Left lung (tissue), 10 donors: ENCODE results near the gene PMP22. TPM values are rescaled to one million over a fixed set of nuclear protein-coding genes. Genes with fewer than 3 reads are reported as not detected.

ENCODE experiments used
- ATAC-seq: fragments of 200-7000 bp; cut with Tn5 transposase; one replicate; pipeline ENCODE4 v1.9.1; 2020; ENCODE audit warnings: moderate library complexity
- DNase-seq, 4 donors: peaks; one replicate each; pipeline ENCODE4 v3.0.0-alpha.2; 2013 to 2020
- H3K27ac ChIP-seq, 2 donors: fragments of 200-600 bp; sonication (generic) in 1 of 2; one replicate each; pipeline versions ENCODE4 v1.5.0 to v1.8.0; 2020 to 2021
- H3K27me3 ChIP-seq, 2 donors: fragments of 200-600 bp; sonication (generic) in 1 of 2; one replicate each; pipeline versions ENCODE4 v1.5.0 to v1.8.0; 2020 to 2021
- H3K36me3 ChIP-seq, 2 donors: fragments of 200-600 bp; sonication (generic) in 1 of 2; one replicate each; pipeline versions ENCODE4 v1.5.0 to v1.8.0; 2020 to 2021
- H3K4me1 ChIP-seq, 2 donors: fragments of 200-600 bp; one replicate each; pipeline ENCODE4 v1.8.0; 2021
- H3K4me3 ChIP-seq, 2 donors: fragments of 200-600 bp; sonication (generic) in 1 of 2; one replicate each; pipeline versions ENCODE4 v1.5.0 to v1.8.0; 2020 to 2021; ENCODE audit warnings: mild to moderate bottlenecking in 1 of 2
- H3K9me3 ChIP-seq, 2 donors: fragments of 200-600 bp; sonication (generic) in 1 of 2; one replicate each; pipeline versions ENCODE4 v1.5.0 to v1.8.0; 2020 to 2021
- CTCF ChIP-seq, 2 donors: fragments of 200-600 bp; sonication (generic) in 1 of 2; IDR thresholded peaks; one replicate each; pipeline versions ENCODE4 v1.5.0 to v1.8.0; 2021; ENCODE audit warnings: antibody characterized with exemption in 2 of 2
- intact Hi-C, 2 donors: fragments of 100-400 bp; cut with DNase I; formaldehyde crosslinking; loops; one replicate each; pipeline versions ENCODE4 v1.11.2 to v1.14.2; 2022
- polyA plus RNA-seq, 6 donors: library from polyadenylated mRNA; unstranded; fragments of 120-200 nt; gene quantifications; one replicate each; pipeline ENCODE4 v1.2.1, GENCODE V29; 2013; ENCODE audit not compliant: insufficient read length in 6 of 6
- total RNA-seq, 2 donors: library from RNA; stranded (reverse); fragmentation: NEBNext Ultra II Directional; extraction: Animal tissue kit (Norgen Biotek cat#: 25700); gene quantifications; one replicate each; pipeline ENCODE4 v1.2.1, GENCODE V29; 2021
- donor health status: DM: no; HTN: yes; CAD: no.
- donor health status: DM: no; HTN: no; CAD: no.

The PMP22 gene
- total and polyA plus RNA-seq, 8 donors: 109 to 165 (median 135) TPM

DNA sequence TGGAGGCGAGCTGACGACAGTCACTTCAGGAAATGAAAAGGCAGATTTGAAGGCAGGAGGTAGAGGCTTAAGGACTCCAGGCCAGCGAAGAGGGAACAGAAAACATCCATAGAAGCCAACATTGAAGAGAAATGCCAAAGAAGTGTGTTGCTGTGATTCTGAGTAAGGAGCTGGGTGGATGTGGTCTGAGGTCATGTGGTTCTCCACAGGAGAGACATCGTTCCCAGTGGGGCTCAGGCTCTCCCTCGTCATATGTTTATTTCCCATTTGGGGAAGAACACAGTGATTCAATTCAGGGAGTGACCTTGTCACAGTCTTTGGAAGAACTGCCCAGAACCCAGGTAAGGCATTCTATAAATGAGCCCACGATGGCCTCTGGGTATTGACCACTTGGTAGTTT lies 6.6 kb upstream of the PMP22 start:
- Histone ChIP-seq H3K4me1 (peaks cover 5% of the 10 kb centered on the region in 2 donors), H3K36me3 (no peaks in the 10 kb centered on the region), H3K27ac (no peak overlapping the region), H3K27me3 (no peaks in the 10 kb centered on the region), H3K4me3 (no peak overlapping the region), H3K9me3 (no peaks in the 10 kb centered on the region)
- ATAC-seq: no peak
- DNase-seq: no peak
- intact Hi-C loops: no loop called here
- no peak for TF ChIP-seq CTCF (IDR thresholded peaks at IDR 0.05)

- TF ChIP-seq CTCF (IDR thresholded peaks at IDR 0.05): no peak
- intact Hi-C loops: no loop called here
- no peak for ATAC-seq
Observed at GRCh38 chr17:15270628-15271381, 5.7 kb upstream of the PMP22 start.

DNA sequence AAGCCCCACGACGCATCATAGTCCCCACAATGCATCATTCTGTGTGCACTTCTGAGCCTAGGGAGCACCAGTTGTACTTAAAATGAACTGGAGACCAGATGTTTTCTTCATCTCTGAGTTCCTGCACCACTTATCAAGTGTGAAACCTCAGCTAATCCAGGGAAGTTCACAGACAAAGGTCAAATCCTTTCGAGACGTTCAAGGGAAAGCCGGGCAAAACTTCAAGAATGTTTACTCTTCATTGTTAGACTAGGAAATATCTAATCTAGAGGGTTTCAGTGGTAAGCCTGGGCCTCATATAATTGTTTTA lies 4.6 kb upstream of the PMP22 start:
- H3K27ac ChIP-seq: no peak overlapping the region
- DNase-seq (no peak), ATAC-seq (no peak)
- H3K9me3 ChIP-seq: no peaks in the 10 kb centered on the region
- H3K27me3 ChIP-seq: peaks cover 0 to 10% of the 10 kb centered on the region in 2 donors
- no peak for TF ChIP-seq CTCF (IDR thresholded peaks at IDR 0.05)
- H3K36me3 ChIP-seq: no peaks in the 10 kb centered on the region
- intact Hi-C loops: no loop called here
- H3K4me3 ChIP-seq: no peak overlapping the region
- peaks cover 5% of the 10 kb centered on the region in 2 donors for H3K4me1 ChIP-seq

More at GRCh38 chr17:15270628-15271381, 5.7 kb upstream of the PMP22 start:
- H3K27ac ChIP-seq: no peak overlapping the region
- DNase-seq: no peak
- H3K27me3 ChIP-seq: no peaks in the 10 kb centered on the region
- no peaks in the 10 kb centered on the region for H3K36me3 ChIP-seq
- peaks cover 5% of the 10 kb centered on the region in 2 donors for H3K4me1 ChIP-seq
- H3K4me3 ChIP-seq: no peak overlapping the region
- H3K9me3 ChIP-seq: no peaks in the 10 kb centered on the region

DNA sequence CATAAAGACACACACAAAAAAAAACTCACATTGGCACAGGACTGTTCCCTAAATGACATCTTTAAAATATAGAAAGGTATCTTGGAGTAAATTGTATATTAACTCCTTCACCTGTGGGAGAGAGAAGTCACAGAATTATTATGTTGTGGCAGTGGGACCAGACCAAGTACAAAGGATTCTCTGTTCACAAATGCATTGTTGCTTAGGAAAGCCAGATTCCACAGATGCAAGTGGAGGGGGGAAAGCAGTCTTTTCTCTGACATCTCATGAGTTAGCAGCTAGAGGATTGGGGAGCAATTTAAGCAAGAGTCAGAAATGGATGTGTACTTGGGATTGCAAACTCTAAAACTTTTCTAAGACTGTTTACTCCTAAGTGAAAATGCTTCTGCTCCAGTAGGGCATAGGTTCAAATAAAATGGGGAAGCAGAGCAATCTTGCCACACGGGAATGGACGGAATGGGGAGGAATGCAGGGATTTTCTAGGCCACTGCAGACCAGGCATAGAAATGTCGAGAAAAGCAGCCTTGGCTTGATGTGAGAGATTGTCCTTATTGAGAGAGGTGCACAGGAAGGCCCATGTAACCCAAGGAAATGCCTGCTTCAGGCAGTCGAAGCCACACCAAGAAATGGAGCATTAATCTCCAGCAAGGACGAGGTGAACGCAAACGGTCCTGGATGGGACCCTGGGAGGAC lies 4.1 kb upstream of the PMP22 start:
- intact Hi-C loops: no loop called here
- peaks cover 5% of the 10 kb centered on the region in 2 donors for H3K4me1 ChIP-seq
- H3K9me3 ChIP-seq: no peaks in the 10 kb centered on the region
- H3K4me3 ChIP-seq: no peak overlapping the region
- no peak for TF ChIP-seq CTCF (IDR thresholded peaks at IDR 0.05)
- no peak for ATAC-seq
- H3K36me3 ChIP-seq: no peaks in the 10 kb centered on the region
- H3K27ac ChIP-seq: no peak overlapping the region
- no peak for DNase-seq
- H3K27me3 ChIP-seq: peaks cover 0 to 15% of the 10 kb centered on the region in 2 donors

- Histone ChIP-seq H3K4me3 (no peak overlapping the region), H3K27ac (no peak overlapping the region), H3K9me3 (no peaks in the 10 kb centered on the region), H3K36me3 (no peaks in the 10 kb centered on the region), H3K4me1 (peaks cover 5 to 6% of the 10 kb centered on the region in 2 donors), H3K27me3 (peaks cover 0 to 22% of the 10 kb centered on the region in 2 donors)
- DNase-seq (no peak), ATAC-seq (no peak)
- TF ChIP-seq CTCF (IDR thresholded peaks at IDR 0.05): no peak
- intact Hi-C loops: no loop called here
Observed at GRCh38 chr17:15268461-15268860, 3.3 kb upstream of the PMP22 start.
